GM12865 (cell line): ENCODE results near the gene KLHDC8A.
"Not testable (repeated sequence)": the region's sequence is repeated elsewhere in the genome, so short reads cannot be mapped to it uniquely, and the experiment has no call there.

Experiments
- DNase-seq: peaks from one replicate; pipeline ENCODE4 v3.0.0; 2010; ENCODE audit warnings: low read depth
- H3K4me3 ChIP-seq: 2 replicates; pipeline ENCODE4 v1.5.1; 2011; ENCODE audit warnings: mild to moderate bottlenecking, low read depth, low read length, control low read depth
- TF ChIP-seq, protein P1 (sequence below): IDR thresholded peaks from 2 replicates; pipeline ENCODE4 v1.5.1; 2011; ENCODE audit warnings: low read length, control low read depth, low read depth, inconsistent platforms; ENCODE audit not compliant: insufficient read depth; ENCODE audit errors: missing control alignments

Gene KLHDC8A

DNA sequence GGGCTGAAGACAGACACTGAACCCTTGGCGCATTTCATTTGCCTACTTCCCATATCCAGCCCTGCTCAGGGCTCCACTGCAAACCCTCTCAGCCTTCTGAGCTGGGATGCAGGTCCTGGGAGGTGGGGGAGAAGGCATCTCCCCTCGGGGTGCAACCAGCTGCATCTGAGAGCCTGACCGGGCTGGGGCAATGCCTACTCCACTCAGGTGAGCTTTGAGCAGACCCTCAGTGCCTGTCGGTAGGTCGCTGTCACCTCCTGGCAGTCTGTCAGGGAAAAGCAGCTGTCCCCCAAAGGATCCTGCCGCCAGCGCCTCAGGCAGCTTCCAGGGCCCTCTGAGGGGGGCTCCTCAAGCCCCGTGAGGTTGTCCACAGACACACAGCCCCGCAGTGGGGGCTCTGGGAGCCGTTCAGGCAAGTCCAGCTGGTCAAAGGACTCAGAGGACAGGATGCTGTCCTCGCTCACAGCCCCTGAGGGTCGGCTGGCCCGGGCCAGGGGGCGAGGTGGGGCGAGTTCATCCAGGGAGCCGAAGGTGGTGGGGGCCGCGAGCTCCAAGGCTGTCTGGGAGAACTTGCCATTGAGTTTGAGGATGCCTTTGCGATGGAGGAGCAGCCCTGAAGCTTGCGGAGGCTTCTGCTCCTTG is 53.4 kb downstream of the KLHDC8A start:
- H3K4me3 ChIP-seq: no peak overlapping the region
- TF ChIP-seq, protein P1, sequence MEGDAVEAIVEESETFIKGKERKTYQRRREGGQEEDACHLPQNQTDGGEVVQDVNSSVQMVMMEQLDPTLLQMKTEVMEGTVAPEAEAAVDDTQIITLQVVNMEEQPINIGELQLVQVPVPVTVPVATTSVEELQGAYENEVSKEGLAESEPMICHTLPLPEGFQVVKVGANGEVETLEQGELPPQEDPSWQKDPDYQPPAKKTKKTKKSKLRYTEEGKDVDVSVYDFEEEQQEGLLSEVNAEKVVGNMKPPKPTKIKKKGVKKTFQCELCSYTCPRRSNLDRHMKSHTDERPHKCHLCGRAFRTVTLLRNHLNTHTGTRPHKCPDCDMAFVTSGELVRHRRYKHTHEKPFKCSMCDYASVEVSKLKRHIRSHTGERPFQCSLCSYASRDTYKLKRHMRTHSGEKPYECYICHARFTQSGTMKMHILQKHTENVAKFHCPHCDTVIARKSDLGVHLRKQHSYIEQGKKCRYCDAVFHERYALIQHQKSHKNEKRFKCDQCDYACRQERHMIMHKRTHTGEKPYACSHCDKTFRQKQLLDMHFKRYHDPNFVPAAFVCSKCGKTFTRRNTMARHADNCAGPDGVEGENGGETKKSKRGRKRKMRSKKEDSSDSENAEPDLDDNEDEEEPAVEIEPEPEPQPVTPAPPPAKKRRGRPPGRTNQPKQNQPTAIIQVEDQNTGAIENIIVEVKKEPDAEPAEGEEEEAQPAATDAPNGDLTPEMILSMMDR: no peak
- no peak for DNase-seq

DNA sequence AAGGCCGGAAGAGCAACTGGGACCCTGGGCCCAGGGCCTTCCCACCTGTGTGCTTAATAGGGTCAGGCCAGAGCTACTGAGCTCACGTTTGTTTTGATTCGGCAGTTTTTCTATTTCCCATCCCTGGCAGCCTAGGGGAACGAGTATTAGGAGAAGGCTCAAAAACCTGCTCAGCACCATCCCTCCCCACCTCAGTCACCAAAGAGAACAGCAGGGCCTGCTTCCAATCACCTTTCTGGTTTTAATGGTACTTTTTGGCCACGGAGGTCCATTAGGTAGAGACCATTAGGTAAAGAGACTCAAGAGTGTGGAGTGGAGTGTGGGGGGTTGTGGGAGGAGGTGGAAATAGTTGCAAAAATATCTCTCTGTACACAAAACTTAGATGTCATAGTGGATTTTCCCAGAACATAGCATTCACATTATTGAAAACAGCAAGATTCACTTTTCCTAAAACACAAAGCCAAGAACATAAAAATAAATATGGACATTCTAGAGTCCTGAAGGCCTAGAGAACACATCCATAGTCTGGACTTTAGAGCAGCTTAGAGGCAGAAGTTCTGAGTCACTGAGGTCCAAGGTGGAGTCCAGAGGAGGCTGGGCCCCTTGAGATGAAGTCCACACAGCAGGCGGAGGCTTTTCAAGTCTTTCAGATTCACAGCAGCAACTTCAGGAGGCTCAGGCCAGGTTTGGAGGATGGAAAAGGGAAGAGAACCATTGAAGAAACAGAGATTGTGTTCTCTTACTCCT is 54.7 kb downstream of the KLHDC8A start:
- no peak for DNase-seq
- TF ChIP-seq, protein P1: no peak
- H3K4me3 ChIP-seq: no peak overlapping the region

DNA sequence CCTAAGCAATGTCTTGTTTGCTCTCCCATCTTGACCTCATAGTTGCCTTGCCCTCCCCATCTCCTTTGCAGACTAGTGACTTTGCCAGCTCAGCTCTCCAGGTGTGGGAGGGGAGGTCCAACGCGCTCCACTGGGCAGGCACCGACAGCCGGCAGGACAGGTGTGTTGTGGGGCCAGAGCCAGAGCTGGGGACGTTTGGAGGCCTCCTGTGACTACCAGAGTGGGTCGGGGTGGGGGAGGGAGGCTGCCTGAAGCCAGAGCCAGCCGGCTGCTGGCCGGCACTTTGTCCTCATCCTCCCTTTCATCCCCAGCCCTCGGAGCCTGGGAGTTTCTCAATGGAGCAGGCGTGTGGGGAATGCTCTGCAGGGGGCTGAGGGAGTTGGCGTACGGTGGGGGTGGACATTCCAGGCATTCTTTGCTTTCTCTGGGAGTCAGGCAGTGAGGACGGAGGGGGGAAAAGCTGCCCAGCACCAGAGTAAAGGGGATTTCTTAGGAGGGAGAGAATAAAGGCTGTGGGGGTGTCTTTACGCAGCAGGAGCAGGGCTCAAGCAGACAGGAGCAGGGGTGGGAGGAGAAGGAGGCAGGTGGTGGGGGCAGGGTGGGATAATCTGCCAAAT is 55.4 kb downstream of the KLHDC8A start:
- TF ChIP-seq, protein P1: no peak
- H3K4me3 ChIP-seq: no peak overlapping the region
- no peak for DNase-seq

DNA sequence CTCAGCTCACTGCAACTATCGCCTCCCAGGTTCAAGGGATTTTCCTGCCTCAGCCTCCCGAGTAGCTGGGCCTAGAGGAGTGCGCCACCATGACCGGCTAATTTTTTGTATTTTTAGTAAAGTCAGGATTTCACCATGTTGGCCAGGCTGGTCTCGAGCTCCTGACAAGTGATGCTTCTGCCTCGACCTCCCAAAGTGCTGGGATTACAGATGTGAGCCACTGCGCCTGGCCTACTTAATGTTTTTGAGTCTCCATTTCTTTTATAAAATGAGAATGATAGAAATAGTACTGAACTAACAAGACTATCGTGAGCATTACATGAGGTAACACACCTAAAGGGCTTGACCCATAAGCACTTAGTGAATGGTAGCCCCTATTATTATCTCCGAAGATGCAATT is 56.6 kb downstream of the KLHDC8A start:
- TF ChIP-seq, protein P1: no peak
- DNase-seq: no peak
- no peak overlapping the region for H3K4me3 ChIP-seq

DNA sequence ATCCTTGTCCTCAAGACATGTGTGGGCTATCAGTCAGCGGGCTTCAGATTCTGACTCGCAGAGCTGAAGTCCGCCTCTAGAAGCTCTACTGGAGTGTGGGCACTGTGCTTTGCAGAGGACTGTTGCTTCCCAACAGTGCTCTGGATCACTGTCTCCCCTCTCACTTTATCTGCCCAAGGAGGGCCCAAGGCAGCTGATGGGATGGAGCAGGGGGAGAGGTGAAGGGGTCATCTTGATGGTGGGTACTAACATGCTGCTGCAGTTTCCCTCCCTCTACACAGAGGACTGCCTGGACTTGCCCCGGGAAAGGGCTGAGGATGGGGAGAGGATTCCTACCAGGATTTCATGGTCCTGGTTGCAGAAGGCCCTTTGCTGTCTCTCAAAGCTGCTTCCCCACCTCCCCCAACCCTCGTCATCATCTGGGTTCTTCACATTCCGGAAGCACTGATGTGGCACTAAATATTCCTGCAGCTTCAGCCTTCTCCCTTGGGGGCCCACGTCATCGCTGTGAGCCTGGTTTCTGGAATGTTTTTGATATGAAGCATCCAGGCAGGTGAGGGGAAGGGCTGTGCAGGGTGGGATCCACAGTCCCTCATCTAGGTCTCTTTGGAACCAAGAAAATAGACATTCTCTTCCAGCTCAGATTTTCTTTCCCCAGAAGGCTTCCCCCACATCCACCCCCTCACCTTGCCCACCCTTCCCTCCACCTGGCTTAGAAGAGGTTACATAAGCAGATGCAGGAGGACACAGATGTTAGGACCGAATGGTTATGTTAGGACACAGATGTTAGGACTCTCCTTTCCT is 58.3 kb downstream of the KLHDC8A start:
- no peak for DNase-seq
- H3K4me3 ChIP-seq: no peak overlapping the region
- TF ChIP-seq, protein P1: no peak

DNA sequence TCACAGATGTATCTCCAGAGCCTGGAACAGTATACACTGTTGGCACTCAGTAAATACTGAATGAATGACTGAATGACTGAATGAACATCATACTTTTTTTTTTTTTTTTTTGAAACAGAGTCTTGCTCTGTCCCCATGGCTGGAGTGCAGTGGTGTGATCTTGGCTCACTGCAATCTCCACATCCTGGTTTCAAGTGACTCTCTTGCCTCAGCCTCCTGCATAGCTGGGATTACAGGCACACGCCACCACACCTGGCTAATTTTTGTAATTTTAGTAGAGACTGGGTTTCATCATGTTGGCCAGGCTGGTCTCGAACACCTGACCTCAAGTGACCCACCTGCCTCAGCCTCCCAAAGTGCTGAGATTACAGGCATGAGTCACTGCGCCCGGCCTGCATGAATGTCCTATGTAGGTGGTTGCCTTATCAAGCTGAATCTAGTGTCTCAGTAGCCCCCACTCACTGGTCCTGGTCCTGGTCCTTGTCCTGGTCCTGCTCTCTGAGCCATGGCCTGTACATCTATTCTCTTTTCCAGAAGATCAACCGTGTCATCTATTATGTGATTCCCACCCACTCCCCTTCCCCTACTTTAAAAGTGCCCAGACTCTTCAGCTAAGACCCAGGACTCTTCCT is 59.1 kb downstream of the KLHDC8A start:
- DNase-seq, H3K4me3 ChIP-seq: not testable (repeated sequence)
